Choroid plexus epithelial cell (primary cell): ENCODE measurements around the gene SNTG2.
"Not testable (repeated sequence)": the region's sequence is repeated elsewhere in the genome, so short reads cannot be mapped to it uniquely, and the experiment has no call there.

Source experiments
- DNase-seq: peaks from one replicate; pipeline ENCODE4 v3.0.0-alpha.2; 2010; ENCODE audit warnings: low read depth
- H3K4me3 ChIP-seq: 2 replicates; pipeline ENCODE4 v1.5.1; 2011; ENCODE audit warnings: low read depth, mild to moderate bottlenecking, control low read depth, low read length, moderate library complexity
- CTCF ChIP-seq: conservative IDR thresholded peaks from 2 replicates; pipeline ENCODE4 v1.5.1; 2011; ENCODE audit warnings: low read depth, mild to moderate bottlenecking, control low read depth, inconsistent platforms, low read length, moderate library complexity

Gene SNTG2

GRCh38 chr2:1226766-1227165, 276.1 kb downstream of the SNTG2 start:
- TF ChIP-seq CTCF, result no peak
- no peak for DNase-seq
- no peak overlapping the region for H3K4me3 ChIP-seq

GRCh38 chr2:1227274-1227900, 276.7 kb downstream of the SNTG2 start:
- DNase-seq, result peak; percentile 6
- TF ChIP-seq CTCF, result no peak
- no peak overlapping the region for H3K4me3 ChIP-seq

GRCh38 chr2:1229596-1229995, 278.9 kb downstream of the SNTG2 start:
- not testable (repeated sequence) for H3K4me3 ChIP-seq, DNase-seq

GRCh38 chr2:1230155-1230893, 279.7 kb downstream of the SNTG2 start:
- no peak for TF ChIP-seq CTCF
- no peak for DNase-seq
- H3K4me3 ChIP-seq, result no peak overlapping the region

GRCh38 chr2:1231466-1232063, 280.9 kb downstream of the SNTG2 start:
- DNase-seq, result no peak
- TF ChIP-seq CTCF, result no peak

GRCh38 chr2:1233281-1233680, 282.6 kb downstream of the SNTG2 start:
- TF ChIP-seq CTCF, result no peak
- H3K4me3 ChIP-seq, result no peak overlapping the region
- DNase-seq, result peak; percentile 67

More at GRCh38 chr2:1231466-1232063, 280.9 kb downstream of the SNTG2 start:
- no peak overlapping the region for H3K4me3 ChIP-seq

GRCh38 chr2:1234731-1235308, 284.2 kb downstream of the SNTG2 start:
- no peak overlapping the region for H3K4me3 ChIP-seq
- no peak for TF ChIP-seq CTCF
- DNase-seq, result peak; percentile 87
